Hepatocyte (in vitro differentiated cells): Measurements from ENCODE around the gene GPX2. TPM values are rescaled to one million over a fixed set of nuclear protein-coding genes. Genes with fewer than 3 reads are reported as not detected.

Experiments
- DNase-seq: peaks from one replicate; pipeline ENCODE4 v3.0.0-alpha.2; 2016; ENCODE audit warnings: low spot score
- H2AFZ ChIP-seq: fragments of 200-600 bp; sonication (generic); 2 replicates; pipeline ENCODE4 v1.6.0; 2016; ENCODE audit warnings: antibody characterized with exemption, mild to moderate bottlenecking
- H3K27ac ChIP-seq: fragments of 200-600 bp; sonication (generic); 2 replicates; pipeline ENCODE4 v1.5.1; 2016; ENCODE audit warnings: mild to moderate bottlenecking
- H3K27me3 ChIP-seq: fragments of 200-600 bp; sonication (generic); 2 replicates; pipeline ENCODE4 v1.6.1; 2016
- H3K36me3 ChIP-seq: fragments of 200-600 bp; sonication (generic); replicated peaks from 2 replicates; pipeline ENCODE4 v1.5.1; 2016; ENCODE audit warnings: low read depth; ENCODE audit not compliant: insufficient read depth
- H3K4me1 ChIP-seq: fragments of 200-600 bp; sonication (generic); 2 replicates; pipeline ENCODE4 v1.5.1; 2016; ENCODE audit warnings: mild to moderate bottlenecking, moderate library complexity; ENCODE audit not compliant: insufficient read depth
- H3K4me2 ChIP-seq: fragments of 200-600 bp; sonication (generic); 2 replicates; pipeline ENCODE4 v1.6.0; 2016
- H3K4me3 ChIP-seq: fragments of 200-600 bp; sonication (generic); 2 replicates; pipeline ENCODE4 v1.5.1; 2016; ENCODE audit warnings: mild to moderate bottlenecking
- H3K79me2 ChIP-seq: fragments of 200-600 bp; sonication (generic); 2 replicates; pipeline ENCODE4 v1.6.0; 2017; ENCODE audit warnings: mild to moderate bottlenecking
- H3K9me2 ChIP-seq: fragments of 200-600 bp; sonication (generic); replicated peaks from 2 replicates; pipeline ENCODE4 v1.6.0; 2017; ENCODE audit warnings: mild to moderate bottlenecking; ENCODE audit not compliant: insufficient read depth
- H3K9me3 ChIP-seq: fragments of 200-600 bp; sonication (generic); 2 replicates; pipeline ENCODE4 v1.5.1; 2016; ENCODE audit warnings: low read depth, mild to moderate bottlenecking
- H4K20me1 ChIP-seq: fragments of 200-600 bp; sonication (generic); 2 replicates; pipeline ENCODE4 v1.6.0; 2016; ENCODE audit warnings: mild to moderate bottlenecking; ENCODE audit not compliant: insufficient read depth, poor library complexity, severe bottlenecking
- CTCF ChIP-seq: fragments of 200-600 bp; sonication (generic); IDR thresholded peaks from 2 replicates; pipeline ENCODE4 v1.5.1; 2016; ENCODE audit warnings: antibody characterized with exemption, mild to moderate bottlenecking; ENCODE audit not compliant: poor library complexity
- EZH2 ChIP-seq: fragments of 200-600 bp; sonication (generic); IDR thresholded peaks from 2 replicates; pipeline ENCODE4 v1.6.1; 2016; ENCODE audit warnings: antibody characterized with exemption, mild to moderate bottlenecking, borderline replicate concordance
- EZH2phosphoT487 ChIP-seq: fragments of 200-600 bp; sonication (generic); IDR thresholded peaks from one replicate; pipeline ENCODE4 v1.6.1; 2018; ENCODE audit warnings: antibody characterized with exemption, mild to moderate bottlenecking, low read depth, moderate library complexity; ENCODE audit not compliant: unreplicated experiment, severe bottlenecking
- WGBS: methylation state at CpG from one replicate; pipeline ENCODE4 v1.1.6; 2016; ENCODE audit warnings: low lambda C conversion rate; ENCODE audit errors: missing lambda C conversion rate; 5-methylcytosine and 5-hydroxymethylcytosine counted together
- polyA plus RNA-seq: library from polyadenylated mRNA; unstranded; fragments of >200 nt; fragmentation: Nextera tagmentation; extraction: Ambion mirVana; gene quantifications from 2 replicates; pipeline ENCODE4 v1.2.1, GENCODE V29; 2016
- total RNA-seq: library from RNA; depleted of rRNA; stranded (reverse); fragments of >200 nt; gene quantifications from 2 replicates; pipeline ENCODE4 v1.2.3, GENCODE V29; 2014

The GPX2 gene
- total and polyA plus RNA-seq, 2 experiments from 2014 or later = 59.8 to 115 TPM

GRCh38 chr14:64950889-64951288 lies 8.3 kb upstream of the GPX2 start:
- no peaks in the 10 kb centered on the region for H3K4me1 ChIP-seq
- no peaks in the 10 kb centered on the region for H3K27me3 ChIP-seq
- H3K36me3 ChIP-seq = no peaks in the 10 kb centered on the region

GRCh38 chr14:64948612-64949210 lies 6.2 kb upstream of the GPX2 start:
- TF ChIP-seq EZH2 (no peak), EZH2phosphoT487 (no peak), CTCF (no peak)
- H3K4me3 ChIP-seq = no peak overlapping the region
- WGBS = 91% methylated on average over 8 of the region's 8 CpGs
- no peaks in the 10 kb centered on the region for H3K27me3 ChIP-seq
- no peak overlapping the region for H3K4me2 ChIP-seq
- no peak for DNase-seq
- H2AFZ ChIP-seq = no peak overlapping the region
- H3K9me2 ChIP-seq = no peaks in the 10 kb centered on the region
- no peaks in the 10 kb centered on the region for H3K4me1 ChIP-seq
- no peak overlapping the region for H3K27ac ChIP-seq
- H3K36me3 ChIP-seq = no peaks in the 10 kb centered on the region
- H3K79me2 ChIP-seq = no peaks in the 10 kb centered on the region
- H4K20me1 ChIP-seq = no peaks in the 10 kb centered on the region
- H3K9me3 ChIP-seq = no peaks in the 10 kb centered on the region

More at GRCh38 chr14:64950889-64951288, 8.3 kb upstream of the GPX2 start:
- no peak overlapping the region for H3K27ac ChIP-seq
- no peaks in the 10 kb centered on the region for H4K20me1 ChIP-seq
- no peak overlapping the region for H3K4me3 ChIP-seq
- H3K79me2 ChIP-seq = no peaks in the 10 kb centered on the region
- H3K4me2 ChIP-seq = no peak overlapping the region
- 98% methylated on average over 8 of the region's 8 CpGs for WGBS
- TF ChIP-seq EZH2 = no peak
- no peak for TF ChIP-seq EZH2phosphoT487
- no peak for TF ChIP-seq CTCF
- no peak for DNase-seq
- no peaks in the 10 kb centered on the region for H3K9me2 ChIP-seq
- H3K9me3 ChIP-seq = no peaks in the 10 kb centered on the region
- H2AFZ ChIP-seq = no peak overlapping the region

GRCh38 chr14:64947710-64948611 lies 5.4 kb upstream of the GPX2 start:
- no peaks in the 10 kb centered on the region for H4K20me1 ChIP-seq
- no peak for TF ChIP-seq EZH2
- TF ChIP-seq EZH2phosphoT487 = no peak
- TF ChIP-seq CTCF = no peak
- DNase-seq = peak; percentile 37
- H3K9me2 ChIP-seq = no peaks in the 10 kb centered on the region
- H3K27ac ChIP-seq = no peak overlapping the region
- no peak overlapping the region for H3K4me3 ChIP-seq
- H3K4me1 ChIP-seq = no peaks in the 10 kb centered on the region
- no peaks in the 10 kb centered on the region for H3K27me3 ChIP-seq
- no peaks in the 10 kb centered on the region for H3K79me2 ChIP-seq
- no peaks in the 10 kb centered on the region for H3K36me3 ChIP-seq
- H3K4me2 ChIP-seq = no peak overlapping the region
- no peak overlapping the region for H2AFZ ChIP-seq
- WGBS = 92% methylated on average over 27 of the region's 28 CpGs
- no peaks in the 10 kb centered on the region for H3K9me3 ChIP-seq
